D721Med (cell line): ENCODE results near the gene SLC26A8.
"Not testable (repeated sequence)": the region's sequence is repeated elsewhere in the genome, so short reads cannot be mapped to it uniquely, and the experiment has no call there.

Source experiments
- DNase-seq: peaks from one replicate; pipeline ENCODE4 v3.0.0; 2011; ENCODE audit warnings: low spot score; ENCODE audit not compliant: insufficient read length
- FAIRE-seq: peaks from 2 replicates; lab custom pipeline; 2011; peaks lifted over from hg19 to GRCh38; lab: Jason Lieb, UNC
- CTCF ChIP-seq: IDR thresholded peaks from 2 replicates; pipeline ENCODE4 v1.5.1; 2012; ENCODE audit warnings: mild to moderate bottlenecking, control low read depth; ENCODE audit not compliant: insufficient read depth; ENCODE audit errors: missing control alignments

The SLC26A8 gene

DNA sequence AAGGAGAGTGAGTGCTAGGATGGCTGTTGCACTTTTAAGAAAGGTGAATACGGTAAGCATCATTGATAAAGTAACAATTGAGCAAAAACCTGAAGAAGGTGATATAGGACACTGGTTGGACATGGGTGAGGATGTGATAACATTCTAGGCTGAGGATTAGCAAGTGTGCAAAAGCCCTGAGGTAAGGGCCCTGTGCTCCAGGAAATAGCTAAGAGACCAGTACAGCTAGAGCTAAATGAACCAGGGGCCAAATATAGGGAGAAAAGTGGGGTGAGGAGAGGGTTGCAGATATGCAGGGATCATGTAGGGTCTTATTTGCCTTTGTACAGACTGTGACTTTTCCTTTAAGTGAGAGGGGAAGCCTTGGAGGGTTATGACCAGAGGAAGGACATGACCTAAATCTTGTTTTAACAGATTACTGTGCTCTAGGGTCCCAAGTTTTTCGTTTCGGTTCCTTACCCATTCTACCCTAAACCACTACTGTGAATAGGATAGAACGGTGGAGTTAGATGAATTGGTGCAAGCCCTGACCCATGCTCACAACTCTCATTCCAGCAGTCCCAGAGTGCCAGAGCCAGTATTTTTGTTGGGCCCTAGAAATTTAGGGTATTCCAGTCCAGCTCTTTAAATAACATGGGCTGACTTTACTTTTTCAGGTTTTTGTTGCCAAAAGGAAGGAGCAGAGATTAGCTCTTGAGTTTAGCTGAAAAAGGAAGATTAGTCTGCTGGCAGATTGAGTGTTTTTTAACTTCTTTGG, 13.9 kb upstream of the SLC26A8 start:
- DNase-seq (no peak), FAIRE-seq (no peak)
- no peak for TF ChIP-seq CTCF

GRCh38 chr6:36035225-36035624, 10.8 kb upstream of the SLC26A8 start:
- no peak for TF ChIP-seq CTCF
- DNase-seq (no peak), FAIRE-seq (no peak)

GRCh38 chr6:36034441-36034840, 10.0 kb upstream of the SLC26A8 start:
- no peak for TF ChIP-seq CTCF
- DNase-seq (no peak), FAIRE-seq (no peak)

DNA sequence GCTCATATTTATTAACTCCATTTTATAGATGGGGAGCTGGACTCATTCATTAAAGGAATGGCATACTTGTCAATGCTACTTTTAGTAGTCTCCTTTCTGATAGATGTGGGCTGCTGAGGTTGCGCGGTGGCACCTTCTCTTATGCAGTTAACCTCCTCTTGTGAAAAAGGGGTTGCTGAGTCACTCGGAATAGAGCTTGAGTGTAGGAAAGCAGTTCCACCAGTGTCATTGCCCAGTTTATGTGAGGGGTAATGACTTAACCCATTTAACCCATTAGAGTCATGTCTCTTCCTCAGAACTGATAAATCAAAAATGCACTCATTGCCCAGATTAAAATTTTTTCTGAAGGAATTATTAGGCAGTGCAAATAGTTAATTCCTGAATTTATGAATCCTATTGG, 9.5 kb upstream of the SLC26A8 start:
- DNase-seq (no peak), FAIRE-seq (no peak)
- TF ChIP-seq CTCF: no peak

DNA sequence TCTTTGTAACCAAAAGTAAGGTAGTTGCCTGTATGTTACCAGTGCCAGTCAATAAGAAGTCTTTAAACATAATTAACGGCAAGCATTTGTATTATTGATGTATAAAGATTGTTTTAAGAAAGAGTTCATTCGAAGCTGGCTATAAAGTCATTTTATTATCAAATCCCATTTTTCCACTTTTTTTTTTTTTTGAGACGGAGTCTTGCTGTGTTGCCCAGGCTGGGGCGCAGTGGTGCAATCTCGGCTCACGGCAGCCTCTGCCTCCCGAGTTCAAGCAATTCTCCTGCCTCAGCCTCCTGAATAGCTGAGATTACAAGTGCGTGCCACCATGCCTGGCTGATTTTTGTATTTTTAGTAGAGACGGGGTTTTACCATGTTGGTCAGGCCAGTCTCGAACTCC, 8.7 kb upstream of the SLC26A8 start:
- DNase-seq, FAIRE-seq: not testable (repeated sequence)

DNA sequence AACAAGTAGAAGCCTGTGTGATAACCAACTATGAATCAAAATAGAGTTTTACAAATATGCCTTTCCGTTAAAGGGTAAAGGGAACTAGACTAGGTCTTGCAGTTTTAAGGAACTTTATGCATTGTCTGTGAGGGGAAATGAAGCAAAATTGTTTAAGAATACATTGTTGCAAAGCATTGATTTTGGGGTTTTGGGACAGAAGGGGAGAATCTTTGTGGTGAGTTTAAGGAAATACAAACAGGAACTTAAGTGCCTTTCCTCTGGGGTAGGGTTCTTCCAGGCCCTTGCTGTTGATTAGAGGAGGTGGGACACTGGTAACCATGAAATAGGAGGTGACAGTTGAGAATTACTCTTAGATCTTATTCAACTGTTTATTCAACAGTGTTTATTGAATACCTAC, 7.8 kb upstream of the SLC26A8 start:
- FAIRE-seq (no peak), DNase-seq (no peak)
- TF ChIP-seq CTCF: no peak

DNA sequence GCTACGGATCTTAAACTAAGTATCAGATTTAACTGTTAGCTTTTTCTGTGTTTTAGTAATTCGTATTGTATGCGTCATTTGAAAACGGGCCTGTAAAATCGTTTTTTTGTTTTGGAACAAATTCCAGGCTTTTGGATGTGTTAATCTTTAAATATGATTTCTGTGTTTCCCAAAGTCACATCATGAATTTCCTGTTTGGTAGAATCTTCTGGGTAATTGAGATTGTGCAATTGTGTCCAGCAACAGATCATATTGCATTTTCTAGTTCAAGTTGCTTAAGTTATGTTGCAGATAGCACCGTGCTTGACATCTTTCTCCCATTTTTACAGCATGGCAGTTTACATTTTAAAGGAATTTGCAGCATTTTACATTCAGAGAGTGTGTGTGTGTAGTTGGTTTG, 5.0 kb upstream of the SLC26A8 start:
- TF ChIP-seq CTCF: no peak
- FAIRE-seq: no peak
- DNase-seq: no peak

GRCh38 chr6:36028877-36029324, 4.5 kb upstream of the SLC26A8 start:
- no peak for FAIRE-seq
- no peak for TF ChIP-seq CTCF
- no peak for DNase-seq
